ENCODE data around the gene FYB1.

GRCh38 chr5:39115644-39116343 is 103.6 kb downstream of the FYB1 start:
- TF ChIP-seq CTCF (IDR thresholded peaks at IDR 0.05) (no peak), POLR2A (IDR thresholded peaks at IDR 0.05) (no peak), EP300 (IDR thresholded peaks at IDR 0.05) (no peak)

Data from suprapubic skin (tissue), 3 donors.